ENCODE measurements around the gene SFT2D3. TPM values are rescaled to one million over a fixed set of nuclear protein-coding genes. Genes with fewer than 3 reads are reported as not detected.

SFT2D3 gene
- total RNA-seq, 4 donors from 2014 or later, result 3.3 to 10.5 (median 5.9) TPM

GRCh38 chr2:127673291-127674069 lies 27.8 kb upstream of the SFT2D3 start:
- peaks cover 0 to 60% (median 0%) of the 10 kb centered on the region in 4 donors for H3K27me3 ChIP-seq
- H3K36me3 ChIP-seq, result no peaks in the 10 kb centered on the region
- peaks cover 3 to 66% (median 7%) of the 10 kb centered on the region in 3 donors for H3K4me1 ChIP-seq
- H3K9me3 ChIP-seq, result no peaks in the 10 kb centered on the region
- WGBS, 2 donors, result 62 to 90% methylated on average over 2 to 8 of the region's 17 CpGs
- DNase-seq, result no peak
- TF ChIP-seq CTCF (IDR thresholded peaks at IDR 0.05) (no peak), POLR2A (IDR thresholded peaks at IDR 0.05) (no peak)
- intact Hi-C loops (cut with DNase I), result no loop called here
- peak overlapping the region; percentile 55 to 79 (median 66) for H3K4me3 ChIP-seq
- H3K27ac ChIP-seq, result peak overlapping the region; percentile 81 to 95 (median 88)

- H3K27ac ChIP-seq, result peak overlapping the region; percentile 81 to 95 (median 88)
- H3K4me3 ChIP-seq, result peak overlapping the region; percentile 55 to 79 (median 66)
- WGBS, 2 donors, result 11 to 40% methylated on average over 5 to 7 of the region's 72 CpGs
- H3K27me3 ChIP-seq, result peaks cover 0 to 60% (median 0%) of the 10 kb centered on the region in 4 donors
- intact Hi-C loops (cut with DNase I), result no loop called here
- H3K4me1 ChIP-seq, result peaks cover 3 to 61% (median 7%) of the 10 kb centered on the region in 3 donors
- no peaks in the 10 kb centered on the region for H3K36me3 ChIP-seq
- H3K9me3 ChIP-seq, result no peaks in the 10 kb centered on the region
- TF ChIP-seq POLR2A (IDR thresholded peaks at IDR 0.05), result peak in 2 of 4 donors; percentile 23 to 25
- no peak for TF ChIP-seq CTCF (IDR thresholded peaks at IDR 0.05)
- no peak for DNase-seq
Observed at GRCh38 chr2:127674241-127675209, 26.8 kb upstream of the SFT2D3 start.

- no peak for DNase-seq
- TF ChIP-seq CTCF (IDR thresholded peaks at IDR 0.05) (no peak), POLR2A (IDR thresholded peaks at IDR 0.05) (no peak)
- WGBS, 2 donors, result 10 to 17% methylated on average over 24 of the region's 56 CpGs
- Histone ChIP-seq H3K27me3 (peaks cover 0 to 60% (median 0%) of the 10 kb centered on the region in 4 donors), H3K36me3 (no peaks in the 10 kb centered on the region), H3K4me3 (peak within 1 kb of the TSS; percentile 55 to 79 (median 66)), H3K27ac (peak within 1 kb of the TSS; percentile 81 to 95 (median 88)), H3K9me3 (no peaks in the 10 kb centered on the region), H3K4me1 (peaks cover 3 to 65% (median 7%) of the 10 kb centered on the region in 3 donors)
- intact Hi-C loops (cut with DNase I), result no loop called here
Observed at GRCh38 chr2:127675331-127676261, 25.7 kb upstream of the SFT2D3 start, which contains the start of gene LIMS2. TSS of gene LIMS2 (minus strand) at chr2:127675530. CDS start at chr2:127675024, 506 bp downstream.

DNA sequence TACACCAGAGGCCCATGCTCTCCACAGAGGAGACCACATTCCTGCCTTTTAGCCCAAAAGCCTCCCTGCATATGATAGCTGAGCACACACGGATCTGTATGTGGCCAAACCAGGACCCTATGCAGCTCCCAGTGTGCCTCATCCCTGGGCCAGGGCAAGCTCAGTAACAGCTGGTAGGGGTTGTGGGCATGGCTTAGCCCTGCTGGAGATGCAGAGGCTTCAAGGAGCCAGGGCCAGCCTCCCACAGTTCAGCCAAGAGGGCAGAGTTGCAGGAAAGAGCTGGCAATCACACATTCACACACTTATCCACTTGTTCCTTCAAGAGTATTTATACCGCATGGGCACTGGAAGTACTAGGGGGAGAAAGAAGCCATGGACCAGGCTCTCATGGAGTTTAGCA lies 24.4 kb upstream of the SFT2D3 start:
- 71 to 86% methylated on average over 2 of the region's 2 CpGs for WGBS, 2 donors
- H3K9me3 ChIP-seq, result no peaks in the 10 kb centered on the region
- no peak for DNase-seq
- no peak overlapping the region for H3K4me3 ChIP-seq
- H3K27me3 ChIP-seq, result peaks cover 0 to 55% (median 0%) of the 10 kb centered on the region in 4 donors
- no peaks in the 10 kb centered on the region for H3K36me3 ChIP-seq
- TF ChIP-seq CTCF (IDR thresholded peaks at IDR 0.05), result no peak
- no peak for TF ChIP-seq POLR2A (IDR thresholded peaks at IDR 0.05)
- no peak overlapping the region for H3K27ac ChIP-seq
- peaks cover 11 to 65% (median 11%) of the 10 kb centered on the region in 3 donors for H3K4me1 ChIP-seq
- intact Hi-C loops (cut with DNase I), result no loop called here

All from esophagus squamous epithelium (tissue), 5 donors.